HepG2 (cell line): ENCODE data around the gene ZNF839. TPM values are rescaled to one million over a fixed set of nuclear protein-coding genes. Genes with fewer than 3 reads are reported as not detected.

ENCODE experiments used
- BCL3 ChIP-seq: sonication (generic); formaldehyde crosslinking; IDR thresholded peaks from 2 replicates; pipeline ENCODE4 v1.5.1; 2020; ENCODE audit warnings: mild to moderate bottlenecking, missing genetic modification reagents, moderate library complexity
- GTF2F1 ChIP-seq: fragments of 150-350 bp; IDR thresholded peaks from 2 replicates; pipeline ENCODE4 v1.6.1; 2014; ENCODE audit warnings: low read length
- HNF4A ChIP-seq: sonication (generic); formaldehyde crosslinking; IDR thresholded peaks from 2 replicates; pipeline ENCODE4 v1.4.0; 2020; ENCODE audit warnings: missing genetic modification reagents
- IKZF4 ChIP-seq: sonication (generic); formaldehyde crosslinking; IDR thresholded peaks from 2 replicates; pipeline ENCODE4 v1.5.1; 2020; ENCODE audit warnings: borderline replicate concordance, mild to moderate bottlenecking, low read depth, missing genetic modification reagents; ENCODE audit errors: not compliant biosample characterization
- ISL2 ChIP-seq: sonication (generic); formaldehyde crosslinking; IDR thresholded peaks from 2 replicates; pipeline ENCODE4 v1.5.0; 2020; ENCODE audit warnings: missing genetic modification reagents
- KDM5A ChIP-seq: fragments of 200-600 bp; sonication (generic); IDR thresholded peaks from 2 replicates; pipeline ENCODE4 v1.7.0; 2018; ENCODE audit warnings: antibody characterized with exemption, mild to moderate bottlenecking, low read length, borderline replicate concordance
- NBN ChIP-seq: fragments of 450-650 bp; conservative IDR thresholded peaks from 2 replicates; pipeline ENCODE4 v1.6.1; 2017
- NFKBIZ ChIP-seq: IDR thresholded peaks from 2 replicates; pipeline ENCODE4 v1.6.1; 2018; ENCODE audit warnings: missing genetic modification reagents, missing compliant biosample characterization
- NR2F2 ChIP-seq: IDR thresholded peaks from 2 replicates; pipeline ENCODE4 v1.6.1; 2012; ENCODE audit warnings: low read depth, inconsistent platforms, borderline replicate concordance
- RCOR2 ChIP-seq: IDR thresholded peaks from 2 replicates; pipeline ENCODE4 v1.6.1; 2016; ENCODE audit warnings: missing biosample characterization, missing genetic modification reagents
- SNRNP70 ChIP-seq: fragments of 200-400 bp; formaldehyde crosslinking; IDR thresholded peaks from 2 replicates; pipeline ENCODE4 v1.6.1; 2017; ENCODE audit warnings: mild to moderate bottlenecking, low read depth, low read length, moderate library complexity
- SRSF4 ChIP-seq: fragments of 200-400 bp; formaldehyde crosslinking; IDR thresholded peaks from one replicate; pipeline ENCODE4 v1.6.1; 2018; ENCODE audit warnings: mild to moderate bottlenecking, low read depth, low read length, moderate library complexity; ENCODE audit not compliant: poor library complexity, severe bottlenecking
- TOE1 ChIP-seq: sonication (generic); formaldehyde crosslinking; IDR thresholded peaks from 2 replicates; pipeline ENCODE4 v1.4.0; 2020; ENCODE audit warnings: mild to moderate bottlenecking, missing genetic modification reagents
- WIZ ChIP-seq: sonication (generic); formaldehyde crosslinking; IDR thresholded peaks from 2 replicates; pipeline ENCODE4 v1.5.1; 2020; ENCODE audit warnings: mild to moderate bottlenecking, missing genetic modification reagents
- ZBTB10 ChIP-seq: sonication (generic); formaldehyde crosslinking; IDR thresholded peaks from 2 replicates; pipeline ENCODE4 v1.4.0; 2020; ENCODE audit warnings: missing genetic modification reagents, borderline replicate concordance
- ZFX ChIP-seq: sonication (generic); formaldehyde crosslinking; IDR thresholded peaks from 2 replicates; pipeline ENCODE4 v1.4.0; 2020; ENCODE audit warnings: mild to moderate bottlenecking, low read depth, missing genetic modification reagents, moderate library complexity
- ZMYM2 ChIP-seq: sonication (generic); formaldehyde crosslinking; IDR thresholded peaks from 2 replicates; pipeline ENCODE4 v1.8.0; 2022; ENCODE audit warnings: mild to moderate bottlenecking, missing genetic modification reagents
- ZNF138 ChIP-seq: sonication (generic); formaldehyde crosslinking; IDR thresholded peaks from 2 replicates; pipeline ENCODE4 v1.5.0; 2020; ENCODE audit warnings: mild to moderate bottlenecking, low read depth, missing genetic modification reagents
- ZNF263 ChIP-seq: sonication (generic); formaldehyde crosslinking; IDR thresholded peaks from 2 replicates; pipeline ENCODE4 v1.4.0; 2020; ENCODE audit warnings: missing genetic modification reagents
- ZNF264 ChIP-seq: sonication (generic); formaldehyde crosslinking; IDR thresholded peaks from 2 replicates; pipeline ENCODE4 v1.4.0; 2020; ENCODE audit warnings: missing genetic modification reagents
- ZNF296 ChIP-seq: sonication (generic); formaldehyde crosslinking; conservative IDR thresholded peaks from 2 replicates; pipeline ENCODE4 v1.5.0; 2020; ENCODE audit warnings: mild to moderate bottlenecking, missing genetic modification reagents
- ZNF367 ChIP-seq: sonication (generic); formaldehyde crosslinking; IDR thresholded peaks from 2 replicates; pipeline ENCODE4 v1.4.0; 2020; ENCODE audit warnings: missing genetic modification reagents, borderline replicate concordance
- ZNF446 ChIP-seq: sonication (generic); formaldehyde crosslinking; IDR thresholded peaks from 2 replicates; pipeline ENCODE4 v1.5.0; 2020; ENCODE audit warnings: mild to moderate bottlenecking, missing genetic modification reagents
- ZNF574 ChIP-seq: sonication (generic); formaldehyde crosslinking; IDR thresholded peaks from 2 replicates; pipeline ENCODE4 v1.4.0; 2020; ENCODE audit warnings: missing genetic modification reagents
- ZSCAN31 ChIP-seq: sonication (generic); formaldehyde crosslinking; IDR thresholded peaks from 2 replicates; pipeline ENCODE4 v1.5.0; 2020; ENCODE audit warnings: low read depth, mild to moderate bottlenecking, missing genetic modification reagents
- polyA plus RNA-seq, 8 experiments: library from polyadenylated mRNA; depleted of rRNA in 3 of 8; stranded (reverse) in 7 of 8; unstranded in 1 of 8; fragments of >200 nt; fragmentation: Illumina TruSeq in 4 of 8; extraction: Trizol in 4 of 8; gene quantifications; 2 replicates each; pipeline versions ENCODE4 v1.2.1 to v1.2.3, GENCODE V29; 2011 to 2016; ENCODE audit warnings: low read depth in 4 of 8, missing spikeins in 1 of 8, mixed read lengths in 1 of 8; ENCODE audit not compliant: insufficient read depth in 1 of 8
- total RNA-seq, 5 experiments: library from RNA; depleted of rRNA; stranded (reverse); fragments of >200 nt; fragmentation: Illumina TruSeq; extraction: Trizol; gene quantifications; 2 replicates each; pipeline ENCODE4 v1.2.3, GENCODE V29; 2016; ENCODE audit warnings: low read depth in 1 of 5

The ZNF839 gene
- total and polyA plus RNA-seq, 2 of the 13 experiments (the other 11 are each of a cell fraction or from before 2014, with no cell fraction given) = 11.1 to 12.8 TPM

GRCh38 chr14:102314242-102315011 lies 5.1 kb upstream of the ZNF839 start (continued):
- TF ChIP-seq ZMYM2 (CRISPR knock-in tag) (peak; percentile 78), ZBTB10 (CRISPR knock-in tag) (no peak; the same call in 1 of the 2 replicates), RCOR2 (no peak), SRSF4 (no peak), SNRNP70 (no peak), ZNF296 (CRISPR knock-in tag) (no peak), ZNF264 (CRISPR knock-in tag) (0 out of 2 replicates have a peak, but pooled peaks have one; percentile 46), WIZ (CRISPR knock-in tag) (no peak), TOE1 (CRISPR knock-in tag) (no peak), IKZF4 (CRISPR knock-in tag) (peak; percentile 69), ZNF138 (CRISPR knock-in tag) (no peak), ZNF367 (CRISPR knock-in tag) (no peak), GTF2F1 (no peak), NR2F2 (no peak), ZFX (CRISPR knock-in tag) (peak; percentile 71), NBN (no peak), ISL2 (CRISPR knock-in tag) (no peak), HNF4A (CRISPR knock-in tag) (no peak), ZSCAN31 (CRISPR knock-in tag) (no peak; the same call in 1 of the 2 replicates), KDM5A (peak; percentile 96), ZNF574 (CRISPR knock-in tag) (peak; percentile 73), ZNF446 (no peak), ZNF263 (CRISPR knock-in tag) (peak; percentile 47), BCL3 (CRISPR knock-in tag) (peak; percentile 79; the same call in 1 of the 2 replicates), NFKBIZ (CRISPR knock-in tag) (no peak)
